CD14-positive monocyte (primary cell): ENCODE measurements around the gene TNFAIP8. TPM values are rescaled to one million over a fixed set of nuclear protein-coding genes. Genes with fewer than 3 reads are reported as not detected.

Experiments
- DNase-seq, 3 donors: peaks; one replicate each; pipeline ENCODE4 v3.0.0-alpha.2; 2011 to 2022
- H2AFZ ChIP-seq: 2 replicates; pipeline ENCODE4 v1.6.0; 2012; ENCODE audit warnings: mild to moderate bottlenecking, low read depth, low read length, inconsistent platforms; ENCODE audit not compliant: insufficient read depth, poor library complexity, severe bottlenecking
- H3K27ac ChIP-seq, 2 donors: 1 replicate in 1 of 2; 2 replicates in 1 of 2; pipeline ENCODE4 v1.5.1; 2012 to 2013; ENCODE audit warnings: low read length in 2 of 2, control low read depth in 1 of 2, inconsistent platforms in 1 of 2, low read depth in 1 of 2, mild to moderate bottlenecking in 1 of 2
- H3K27me3 ChIP-seq, 2 donors: one replicate each; pipeline versions ENCODE4 v1.6.0 to v1.6.1; 2011 to 2013; ENCODE audit warnings: low read length in 2 of 2; ENCODE audit not compliant: control insufficient read depth in 2 of 2, insufficient read depth in 2 of 2
- H3K36me3 ChIP-seq, 2 donors: replicated peaks in 1 of 2; 1 replicate in 1 of 2; 2 replicates in 1 of 2; pipeline versions ENCODE4 v1.5.1 to v1.6.1; 2012 to 2013; ENCODE audit warnings: low read length in 2 of 2, control low read depth in 1 of 2, inconsistent platforms in 1 of 2, mild to moderate bottlenecking in 1 of 2; ENCODE audit not compliant: insufficient read depth in 2 of 2, control insufficient read depth in 1 of 2
- H3K4me1 ChIP-seq, 2 donors: 1 replicate in 1 of 2; 2 replicates in 1 of 2; pipeline versions ENCODE4 v1.5.1 to v1.6.1; 2012 to 2013; ENCODE audit warnings: low read length in 2 of 2, control low read depth in 1 of 2, inconsistent platforms in 1 of 2, mild to moderate bottlenecking in 1 of 2, moderate library complexity in 1 of 2; ENCODE audit not compliant: insufficient read depth in 2 of 2, control insufficient read depth in 1 of 2
- H3K4me2 ChIP-seq: replicated peaks from 2 replicates; pipeline ENCODE3; 2012; ENCODE audit warnings: low read length, moderate library complexity, mild to moderate bottlenecking; ENCODE audit not compliant: poor library complexity, severe bottlenecking; ENCODE audit errors: extremely low read depth
- H3K4me3 ChIP-seq, 3 experiments: fragments of 200-600 bp in 1 of 3; sonication (generic) in 1 of 3; replicated peaks in 1 of 3; 1 replicate in 2 of 3; 2 replicates in 1 of 3; pipeline ENCODE4 v1.5.1; 2011 to 2013; ENCODE audit warnings: low read length in 3 of 3, mild to moderate bottlenecking in 3 of 3, control low read depth in 2 of 3, low read depth in 2 of 3, inconsistent platforms in 1 of 3, moderate library complexity in 1 of 3
- H3K79me2 ChIP-seq: 2 replicates; pipeline ENCODE4 v1.6.0; 2012; ENCODE audit warnings: mild to moderate bottlenecking, control low read depth, inconsistent platforms, low read length, moderate library complexity; ENCODE audit not compliant: insufficient read depth
- H3K9ac ChIP-seq: 2 replicates; pipeline ENCODE4 v1.6.0; 2017; ENCODE audit warnings: low read length, mild to moderate bottlenecking; ENCODE audit not compliant: insufficient read depth, poor library complexity, severe bottlenecking
- H3K9me3 ChIP-seq, 2 donors: replicated peaks in 1 of 2; 1 replicate in 1 of 2; 2 replicates in 1 of 2; pipeline versions ENCODE4 v1.5.1 to v1.6.1; 2012 to 2013; ENCODE audit warnings: low read length in 2 of 2, control low read depth in 1 of 2; ENCODE audit not compliant: control insufficient read depth in 1 of 2, insufficient read depth in 1 of 2
- H4K20me1 ChIP-seq: 2 replicates; pipeline ENCODE4 v1.6.0; 2012; ENCODE audit warnings: mild to moderate bottlenecking, low read length, control low read depth, moderate library complexity; ENCODE audit not compliant: insufficient read depth
- H3K27ac Mint-ChIP-seq, 7 donors: one replicate each; pipeline ENCODE4 v1.8.0; 2020; ENCODE audit warnings: mild to moderate bottlenecking in 7 of 7, mixed read lengths in 7 of 7, moderate library complexity in 6 of 7, inconsistent platforms in 2 of 7
- H3K27me3 Mint-ChIP-seq, 3 donors: one replicate each; pipeline ENCODE4 v1.8.0; 2021 to 2022; ENCODE audit warnings: low read depth in 3 of 3, mild to moderate bottlenecking in 3 of 3, mixed read lengths in 3 of 3, moderate library complexity in 3 of 3, inconsistent platforms in 1 of 3
- H3K36me3 Mint-ChIP-seq, 2 donors: one replicate each; pipeline ENCODE4 v1.8.0; 2020; ENCODE audit warnings: mixed read lengths in 2 of 2, inconsistent platforms in 1 of 2, mild to moderate bottlenecking in 1 of 2
- H3K4me1 Mint-ChIP-seq: one replicate; pipeline ENCODE4 v1.8.0; 2020; ENCODE audit warnings: mild to moderate bottlenecking, mixed read lengths
- H3K4me3 Mint-ChIP-seq, 2 donors: one replicate each; pipeline ENCODE4 v1.8.0; 2020; ENCODE audit warnings: mild to moderate bottlenecking in 2 of 2, mixed read lengths in 2 of 2, moderate library complexity in 1 of 2
- H3K9me3 Mint-ChIP-seq, 7 donors: one replicate each; pipeline ENCODE4 v1.8.0; 2020 to 2022; ENCODE audit warnings: mixed read lengths in 7 of 7, mild to moderate bottlenecking in 6 of 7, moderate library complexity in 6 of 7, inconsistent platforms in 2 of 7
- WGBS: methylation state at CpG from one replicate; pipeline ENCODE4 v1.1.5; 2013; ENCODE audit warnings: missing lambda C conversion rate; ENCODE audit not compliant: insufficient coverage; 5-methylcytosine and 5-hydroxymethylcytosine counted together
- intact Hi-C, 2 donors: fragments of 100-400 bp; cut with micrococcal nuclease; formaldehyde crosslinking; loops; one replicate each; pipeline versions ENCODE4 v1.15.0 to v1.15.1; 2023
- polyA plus RNA-seq, 3 donors: library from polyadenylated mRNA; depleted of rRNA in 1 of 3; unstranded in 2 of 3; stranded (reverse) in 1 of 3; fragments of 300-500 nt in 2 of 3; fragments of >200 nt in 1 of 3; fragmentation: Illumina TruSeq in 2 of 3; gene quantifications; 1 replicate in 2 of 3; 2 replicates in 1 of 3; pipeline ENCODE4 v1.2.3, GENCODE V29; 2012 to 2021
- TF ChIP-seq, protein P1 (sequence below): fragments of 200-600 bp; IDR thresholded peaks from one replicate; pipeline ENCODE4 v1.8.0; 2022; ENCODE audit warnings: antibody characterized with exemption, mild to moderate bottlenecking

TNFAIP8 gene
- polyA plus RNA-seq, 3 donors: 20.6 to 55.5 (median 47.0) TPM

DNA sequence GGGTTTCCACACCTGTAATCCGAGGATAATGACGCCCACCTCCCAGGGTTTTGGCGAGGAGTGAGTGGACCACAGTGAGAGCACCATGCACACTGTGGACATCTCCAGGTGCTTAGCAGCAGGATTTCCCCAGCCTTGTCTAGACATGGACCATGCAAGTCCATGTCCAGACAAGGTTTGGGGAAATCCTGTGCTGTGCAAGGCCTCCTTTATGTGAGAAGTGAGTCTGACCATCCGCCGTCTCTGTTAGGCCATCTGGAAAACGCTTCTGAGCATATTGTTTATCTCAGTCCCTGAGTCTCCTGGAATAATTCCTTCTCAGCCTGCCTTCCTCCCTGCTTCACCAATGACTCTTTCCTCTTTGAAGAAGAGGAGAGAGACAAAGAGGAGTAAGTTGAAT is 26.2 kb upstream of the TNFAIP8 start:
- Mint-ChIP-seq H3K4me1 (peaks cover 70% of the 10 kb centered on the region), H3K9me3 (no peaks in the 10 kb centered on the region), H3K4me3 (no peak overlapping the region), H3K36me3 (peaks cover 12 to 13% of the 10 kb centered on the region in 2 donors), H3K27me3 (peaks cover 0 to 3% (median 2%) of the 10 kb centered on the region in 3 donors), H3K27ac (peak overlapping the region in 3 of 7 donors; percentile 20 to 86 (median 73))
- intact Hi-C loops: no loop called here
- TF ChIP-seq, protein P1, sequence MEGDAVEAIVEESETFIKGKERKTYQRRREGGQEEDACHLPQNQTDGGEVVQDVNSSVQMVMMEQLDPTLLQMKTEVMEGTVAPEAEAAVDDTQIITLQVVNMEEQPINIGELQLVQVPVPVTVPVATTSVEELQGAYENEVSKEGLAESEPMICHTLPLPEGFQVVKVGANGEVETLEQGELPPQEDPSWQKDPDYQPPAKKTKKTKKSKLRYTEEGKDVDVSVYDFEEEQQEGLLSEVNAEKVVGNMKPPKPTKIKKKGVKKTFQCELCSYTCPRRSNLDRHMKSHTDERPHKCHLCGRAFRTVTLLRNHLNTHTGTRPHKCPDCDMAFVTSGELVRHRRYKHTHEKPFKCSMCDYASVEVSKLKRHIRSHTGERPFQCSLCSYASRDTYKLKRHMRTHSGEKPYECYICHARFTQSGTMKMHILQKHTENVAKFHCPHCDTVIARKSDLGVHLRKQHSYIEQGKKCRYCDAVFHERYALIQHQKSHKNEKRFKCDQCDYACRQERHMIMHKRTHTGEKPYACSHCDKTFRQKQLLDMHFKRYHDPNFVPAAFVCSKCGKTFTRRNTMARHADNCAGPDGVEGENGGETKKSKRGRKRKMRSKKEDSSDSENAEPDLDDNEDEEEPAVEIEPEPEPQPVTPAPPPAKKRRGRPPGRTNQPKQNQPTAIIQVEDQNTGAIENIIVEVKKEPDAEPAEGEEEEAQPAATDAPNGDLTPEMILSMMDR: no peak
- H3K9me3 ChIP-seq: no peaks in the 10 kb centered on the region
- DNase-seq: no peak
- H2AFZ ChIP-seq: no peak overlapping the region
- peaks cover 46 to 57% of the 10 kb centered on the region in 2 donors for H3K4me1 ChIP-seq
- H3K27me3 ChIP-seq: no peaks in the 10 kb centered on the region
- H3K4me2 ChIP-seq: no peak overlapping the region
- H3K9ac ChIP-seq: no peak overlapping the region
- peak overlapping the region in 1 of 2 donors; percentile 52 for H3K27ac ChIP-seq
- peaks cover 79% of the 10 kb centered on the region for H4K20me1 ChIP-seq
- no peak overlapping the region for H3K4me3 ChIP-seq
- H3K36me3 ChIP-seq: peaks cover 0 to 5% of the 10 kb centered on the region in 2 donors
- 79% methylated on average over 3 of the region's 6 CpGs for WGBS
- H3K79me2 ChIP-seq: peaks cover 99% of the 10 kb centered on the region

DNA sequence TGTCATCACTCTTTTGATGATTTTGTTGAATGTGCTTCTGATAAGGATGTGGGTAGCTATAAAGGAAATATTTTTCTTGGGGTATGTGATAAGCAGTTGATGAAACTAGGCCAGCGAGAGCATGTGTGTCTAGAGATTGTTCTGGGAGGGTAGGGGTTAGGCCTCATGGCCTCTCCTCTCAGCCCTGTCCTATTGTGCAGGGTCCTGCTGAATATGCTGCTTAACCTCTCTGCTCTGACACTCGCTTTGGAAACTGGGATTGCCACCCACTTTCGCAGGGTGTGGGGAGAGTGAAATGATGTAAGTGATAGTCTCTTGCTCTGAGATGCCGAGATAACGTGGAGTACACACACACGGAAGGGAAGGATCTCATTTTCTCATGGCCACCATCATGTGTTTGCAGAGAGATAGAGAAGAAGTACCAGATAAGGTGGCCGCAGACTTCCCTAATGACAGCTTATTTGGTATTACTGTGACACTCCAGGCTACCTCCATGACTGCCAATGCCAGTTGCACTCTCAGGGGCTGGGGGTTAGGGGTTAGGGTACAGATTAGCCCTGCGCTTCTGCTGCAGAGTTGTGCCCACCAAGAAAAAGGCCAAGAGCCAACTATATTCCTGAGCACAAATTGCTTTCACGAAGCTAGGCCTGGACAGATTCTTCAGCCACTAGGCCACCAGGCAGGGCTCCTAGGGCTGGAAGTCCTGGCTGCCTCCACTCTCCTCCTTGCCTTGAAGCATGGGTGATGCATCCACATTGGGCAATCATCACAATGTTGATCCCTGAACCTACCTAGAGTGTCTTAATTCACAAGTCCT is 25.2 kb upstream of the TNFAIP8 start:
- Histone ChIP-seq H3K27ac (peak overlapping the region in 1 of 2 donors; percentile 52), H3K4me2 (no peak overlapping the region), H3K4me3 (no peak overlapping the region), H3K36me3 (peaks cover 0 to 5% of the 10 kb centered on the region in 2 donors), H4K20me1 (peaks cover 83% of the 10 kb centered on the region), H2AFZ (no peak overlapping the region), H3K4me1 (peaks cover 41 to 52% of the 10 kb centered on the region in 2 donors), H3K9ac (no peak overlapping the region), H3K79me2 (peaks cover 100% of the 10 kb centered on the region), H3K27me3 (no peaks in the 10 kb centered on the region), H3K9me3 (no peaks in the 10 kb centered on the region)
- peaks cover 73% of the 10 kb centered on the region for H3K4me1 Mint-ChIP-seq
- TF ChIP-seq, protein P1: no peak
- no peaks in the 10 kb centered on the region for H3K9me3 Mint-ChIP-seq
- intact Hi-C loops: no loop called here
- H3K27me3 Mint-ChIP-seq: peaks cover 0 to 2% (median 2%) of the 10 kb centered on the region in 3 donors
- peak overlapping the region in 4 of 7 donors; percentile 20 to 87 (median 79) for H3K27ac Mint-ChIP-seq
- no peak overlapping the region for H3K4me3 Mint-ChIP-seq
- DNase-seq: peak in 1 of 3 donors; percentile 51
- H3K36me3 Mint-ChIP-seq: peaks cover 13 to 16% of the 10 kb centered on the region in 2 donors
- 35% methylated on average over 7 of the region's 9 CpGs for WGBS
